Measurements from ENCODE around the gene OSBPL10.

The OSBPL10 gene

GRCh38 chr3:31747785-31748184, 233.3 kb downstream of the OSBPL10 start:
- H3K9ac ChIP-seq (ENCODE audit: low read length): no peak overlapping the region
- H2BK15ac ChIP-seq (ENCODE audit: low read depth, poor library complexity, severe bottlenecking): no peak overlapping the region
- no peak overlapping the region for H3K23ac ChIP-seq (ENCODE audit: low read length in 2 of 2)
- H3K4ac ChIP-seq (ENCODE audit: low read depth in 1 of 2, low read length in 2 of 2): no peak overlapping the region
- H3K27me3 ChIP-seq (ENCODE audit: control insufficient read depth in 1 of 2, insufficient read depth in 1 of 2, low read length in 2 of 2): no peaks in the 10 kb centered on the region
- no peak overlapping the region for H3K4me2 ChIP-seq (ENCODE audit: low read length, poor library complexity, severe bottlenecking)
- H2BK5ac ChIP-seq (ENCODE audit: low read depth, low read length, poor library complexity, severe bottlenecking): no peak overlapping the region
- no peak overlapping the region for H3K14ac ChIP-seq (ENCODE audit: low read length in 2 of 2)
- no peak overlapping the region for H2AFZ ChIP-seq (ENCODE audit: low read depth, low read length)
- peaks cover 6% of the 10 kb centered on the region for H3K79me1 ChIP-seq (replicated peaks; ENCODE audit: low read length, poor library complexity, severe bottlenecking)
- no peak for DNase-seq
- no peak overlapping the region for H4K8ac ChIP-seq (ENCODE audit: low read length)
- no peak overlapping the region for H3K18ac ChIP-seq (ENCODE audit: low read depth in 1 of 2, low read length in 2 of 2)
- no peak overlapping the region for H3K4me3 ChIP-seq (ENCODE audit: insufficient read depth in 1 of 2, low read depth in 1 of 2, low read length in 2 of 2)
- H3K9me3 ChIP-seq (ENCODE audit: control insufficient read depth, low read length): no peaks in the 10 kb centered on the region
- no peak overlapping the region for H3K27ac ChIP-seq (ENCODE audit: low read length, poor library complexity, severe bottlenecking)
- H2BK12ac ChIP-seq (ENCODE audit: low read length in 2 of 2): no peak overlapping the region
- H4K91ac ChIP-seq (ENCODE audit: low read length): peak overlapping the region; percentile 83
- H3K36me3 ChIP-seq (ENCODE audit: control insufficient read depth in 1 of 2, insufficient read depth in 2 of 2, low read depth in 1 of 2, low read length in 2 of 2): peaks cover 0 to 3% of the 10 kb centered on the region in 2 experiments
- WGBS: 96% methylated on average over 8 of the region's 9 CpGs
- no peak overlapping the region for H2BK120ac ChIP-seq (ENCODE audit: low read depth, low read length)
- no peak overlapping the region for H2AK5ac ChIP-seq (ENCODE audit: low read length, severe bottlenecking)
- H3K4me1 ChIP-seq (ENCODE audit: control insufficient read depth, insufficient read depth, low read depth, low read length): peaks cover 4% of the 10 kb centered on the region

GRCh38 chr3:31744913-31745312, 236.1 kb downstream of the OSBPL10 start:
- no peak for DNase-seq
- Histone ChIP-seq H4K91ac (ENCODE audit: low read length) (no peak overlapping the region), H2BK5ac (ENCODE audit: low read depth, low read length, poor library complexity, severe bottlenecking) (no peak overlapping the region), H3K27ac (ENCODE audit: low read length, poor library complexity, severe bottlenecking) (no peak overlapping the region), H2AK5ac (ENCODE audit: low read length, severe bottlenecking) (no peak overlapping the region), H3K4me1 (ENCODE audit: control insufficient read depth, insufficient read depth, low read depth, low read length) (peaks cover 4% of the 10 kb centered on the region), H3K27me3 (ENCODE audit: control insufficient read depth in 1 of 2, insufficient read depth in 1 of 2, low read length in 2 of 2) (no peaks in the 10 kb centered on the region), H2BK15ac (ENCODE audit: low read depth, poor library complexity, severe bottlenecking) (no peak overlapping the region), H4K8ac (ENCODE audit: low read length) (no peak overlapping the region), H3K4me3 (ENCODE audit: insufficient read depth in 1 of 2, low read depth in 1 of 2, low read length in 2 of 2) (no peak overlapping the region), H3K9ac (ENCODE audit: low read length) (no peak overlapping the region), H3K9me3 (ENCODE audit: control insufficient read depth, low read length) (no peaks in the 10 kb centered on the region), H3K36me3 (ENCODE audit: control insufficient read depth in 1 of 2, insufficient read depth in 2 of 2, low read depth in 1 of 2, low read length in 2 of 2) (peaks cover 0 to 3% of the 10 kb centered on the region in 2 experiments), H3K4me2 (ENCODE audit: low read length, poor library complexity, severe bottlenecking) (no peak overlapping the region), H2AFZ (ENCODE audit: low read depth, low read length) (no peak overlapping the region), H2BK12ac (ENCODE audit: low read length in 2 of 2) (no peak overlapping the region), H3K23ac (ENCODE audit: low read length in 2 of 2) (no peak overlapping the region), H3K14ac (ENCODE audit: low read length in 2 of 2) (no peak overlapping the region), H3K4ac (ENCODE audit: low read depth in 1 of 2, low read length in 2 of 2) (no peak overlapping the region), H3K18ac (ENCODE audit: low read depth in 1 of 2, low read length in 2 of 2) (no peak overlapping the region), H3K79me1 (replicated peaks; ENCODE audit: low read length, poor library complexity, severe bottlenecking) (peaks cover 4% of the 10 kb centered on the region), H2BK120ac (ENCODE audit: low read depth, low read length) (no peak overlapping the region)
- 91% methylated on average over 8 of the region's 8 CpGs for WGBS

GRCh38 chr3:31743331-31744089, 237.6 kb downstream of the OSBPL10 start:
- no peak overlapping the region for H3K4me3 ChIP-seq (ENCODE audit: insufficient read depth in 1 of 2, low read depth in 1 of 2, low read length in 2 of 2)
- 100% methylated on average over 3 of the region's 5 CpGs for WGBS
- H3K27me3 ChIP-seq (ENCODE audit: control insufficient read depth in 1 of 2, insufficient read depth in 1 of 2, low read length in 2 of 2): no peaks in the 10 kb centered on the region

GRCh38 chr3:31740397-31740796, 240.7 kb downstream of the OSBPL10 start:
- no peak overlapping the region for H3K4me2 ChIP-seq (ENCODE audit: low read length, poor library complexity, severe bottlenecking)
- no peak overlapping the region for H2BK15ac ChIP-seq (ENCODE audit: low read depth, poor library complexity, severe bottlenecking)
- DNase-seq: no peak
- no peak overlapping the region for H3K9ac ChIP-seq (ENCODE audit: low read length)
- H3K14ac ChIP-seq (ENCODE audit: low read length in 2 of 2): no peak overlapping the region
- peaks cover under 1% of the 10 kb centered on the region for H3K4me1 ChIP-seq (ENCODE audit: control insufficient read depth, insufficient read depth, low read depth, low read length)
- H3K4me3 ChIP-seq (ENCODE audit: insufficient read depth in 1 of 2, low read depth in 1 of 2, low read length in 2 of 2): no peak overlapping the region
- H3K27ac ChIP-seq (ENCODE audit: low read length, poor library complexity, severe bottlenecking): no peak overlapping the region
- H3K4ac ChIP-seq (ENCODE audit: low read depth in 1 of 2, low read length in 2 of 2): no peak overlapping the region
- H2BK12ac ChIP-seq (ENCODE audit: low read length in 2 of 2): no peak overlapping the region
- no peaks in the 10 kb centered on the region for H3K36me3 ChIP-seq (ENCODE audit: control insufficient read depth in 1 of 2, insufficient read depth in 2 of 2, low read depth in 1 of 2, low read length in 2 of 2)
- no peaks in the 10 kb centered on the region for H3K27me3 ChIP-seq (ENCODE audit: control insufficient read depth in 1 of 2, insufficient read depth in 1 of 2, low read length in 2 of 2)
- no peaks in the 10 kb centered on the region for H3K9me3 ChIP-seq (ENCODE audit: control insufficient read depth, low read length)
- H2BK5ac ChIP-seq (ENCODE audit: low read depth, low read length, poor library complexity, severe bottlenecking): no peak overlapping the region
- no peak overlapping the region for H4K91ac ChIP-seq (ENCODE audit: low read length)
- no peak overlapping the region for H3K23ac ChIP-seq (ENCODE audit: low read length in 2 of 2)
- no peak overlapping the region for H2BK120ac ChIP-seq (ENCODE audit: low read depth, low read length)
- no peak overlapping the region for H2AFZ ChIP-seq (ENCODE audit: low read depth, low read length)
- peaks cover 9% of the 10 kb centered on the region for H3K79me1 ChIP-seq (replicated peaks; ENCODE audit: low read length, poor library complexity, severe bottlenecking)
- no peak overlapping the region for H4K8ac ChIP-seq (ENCODE audit: low read length)
- no peak overlapping the region for H3K18ac ChIP-seq (ENCODE audit: low read depth in 1 of 2, low read length in 2 of 2)
- no peak overlapping the region for H2AK5ac ChIP-seq (ENCODE audit: low read length, severe bottlenecking)
- no CpG with 5 or more reads among the region's 1 CpG for WGBS

More at GRCh38 chr3:31743331-31744089, 237.6 kb downstream of the OSBPL10 start:
- Histone ChIP-seq H2BK120ac (ENCODE audit: low read depth, low read length) (no peak overlapping the region), H3K79me1 (replicated peaks; ENCODE audit: low read length, poor library complexity, severe bottlenecking) (peaks cover 5% of the 10 kb centered on the region), H3K4ac (ENCODE audit: low read depth in 1 of 2, low read length in 2 of 2) (no peak overlapping the region), H2AFZ (ENCODE audit: low read depth, low read length) (no peak overlapping the region), H4K91ac (ENCODE audit: low read length) (no peak overlapping the region), H3K4me2 (ENCODE audit: low read length, poor library complexity, severe bottlenecking) (no peak overlapping the region), H2BK5ac (ENCODE audit: low read depth, low read length, poor library complexity, severe bottlenecking) (no peak overlapping the region), H3K4me1 (ENCODE audit: control insufficient read depth, insufficient read depth, low read depth, low read length) (peaks cover 4% of the 10 kb centered on the region), H2BK15ac (ENCODE audit: low read depth, poor library complexity, severe bottlenecking) (no peak overlapping the region), H3K18ac (ENCODE audit: low read depth in 1 of 2, low read length in 2 of 2) (no peak overlapping the region), H4K8ac (ENCODE audit: low read length) (no peak overlapping the region), H3K36me3 (ENCODE audit: control insufficient read depth in 1 of 2, insufficient read depth in 2 of 2, low read depth in 1 of 2, low read length in 2 of 2) (peaks cover 0 to 3% of the 10 kb centered on the region in 2 experiments), H2BK12ac (ENCODE audit: low read length in 2 of 2) (no peak overlapping the region), H2AK5ac (ENCODE audit: low read length, severe bottlenecking) (no peak overlapping the region), H3K14ac (ENCODE audit: low read length in 2 of 2) (no peak overlapping the region), H3K9me3 (ENCODE audit: control insufficient read depth, low read length) (no peaks in the 10 kb centered on the region), H3K23ac (ENCODE audit: low read length in 2 of 2) (no peak overlapping the region), H3K9ac (ENCODE audit: low read length) (no peak overlapping the region), H3K27ac (ENCODE audit: low read length, poor library complexity, severe bottlenecking) (no peak overlapping the region)
- DNase-seq: no peak
